Measurements from ENCODE around the gene OFD1.
"Not testable (repeated sequence)": the region's sequence is repeated elsewhere in the genome, so short reads cannot be mapped to it uniquely, and the experiment has no call there.

The OFD1 gene

GRCh38 chrX:13702111-13702789 is 32.3 kb upstream of the OFD1 start:
- DNase-seq: no peak

GRCh38 chrX:13703135-13703534 is 31.4 kb upstream of the OFD1 start:
- no peak for DNase-seq

- no peak for DNase-seq
These were observed 31.0 kb upstream of the OFD1 start for GRCh38 chrX:13703589-13703988.

GRCh38 chrX:13711141-13711540 is 23.4 kb upstream of the OFD1 start:
- no peak for DNase-seq

- DNase-seq: no peak
These were observed 18.1 kb upstream of the OFD1 start for GRCh38 chrX:13716455-13716854.

- no peak for DNase-seq
These were observed 17.6 kb upstream of the OFD1 start for GRCh38 chrX:13716905-13717304.

- peak; percentile 7 for DNase-seq
These were observed 16.7 kb upstream of the OFD1 start for GRCh38 chrX:13717700-13718472.

GRCh38 chrX:13719192-13719856 is 15.2 kb upstream of the OFD1 start:
- DNase-seq: no peak

GRCh38 chrX:13721371-13721770 is 13.2 kb upstream of the OFD1 start:
- DNase-seq: no peak

- no peak for DNase-seq
These were observed 12.6 kb upstream of the OFD1 start for GRCh38 chrX:13721819-13722519.

GRCh38 chrX:13724878-13725277 is 9.7 kb upstream of the OFD1 start:
- not testable (repeated sequence) for DNase-seq

GRCh38 chrX:13726583-13726982 is 8.0 kb upstream of the OFD1 start:
- DNase-seq: not testable (repeated sequence)

- not testable (repeated sequence) for DNase-seq
These were observed 4.0 kb upstream of the OFD1 start for GRCh38 chrX:13730523-13730922.

GRCh38 chrX:13732246-13733067 is 2.1 kb upstream of the OFD1 start:
- DNase-seq: no peak

- no peak for DNase-seq
These were observed 1.0 kb upstream of the OFD1 start for GRCh38 chrX:13733506-13733905.

GRCh38 chrX:13741695-13742094 is 7.1 kb downstream of the OFD1 start:
- no peak for DNase-seq

- no peak for DNase-seq
These were observed 8.0 kb downstream of the OFD1 start for GRCh38 chrX:13742397-13743176.

GRCh38 chrX:13747836-13748235 is 13.3 kb downstream of the OFD1 start:
- DNase-seq: peak; percentile 24

GRCh38 chrX:13748486-13748885 is 13.9 kb downstream of the OFD1 start:
- no peak for DNase-seq

- no peak for DNase-seq
These were observed 15.7 kb downstream of the OFD1 start for GRCh38 chrX:13750204-13750603.

GRCh38 chrX:13750812-13751211 is 16.3 kb downstream of the OFD1 start:
- DNase-seq: no peak

- DNase-seq: no peak
These were observed 17.6 kb downstream of the OFD1 start for GRCh38 chrX:13752141-13752540.
